Peyer's patch (tissue), 4 donors: ENCODE data around the gene SUGCT. TPM values are rescaled to one million over a fixed set of nuclear protein-coding genes. Genes with fewer than 3 reads are reported as not detected.

Experiments
- DNase-seq, 3 donors: peaks; one replicate each; pipeline ENCODE4 v3.0.0-alpha.2; 2017 to 2019
- H3K27ac ChIP-seq, 4 donors: fragments of 200-600 bp; sonication (generic); one replicate each; pipeline ENCODE4 v1.5.1; 2016 to 2019
- H3K27me3 ChIP-seq, 2 donors: fragments of 200-600 bp; sonication (generic); one replicate each; pipeline ENCODE4 v1.5.1; 2019
- H3K36me3 ChIP-seq, 3 donors: fragments of 200-600 bp; sonication (generic); one replicate each; pipeline ENCODE4 v1.5.1; 2016 to 2019
- H3K4me1 ChIP-seq, 4 donors: fragments of 200-600 bp; sonication (generic); one replicate each; pipeline ENCODE4 v1.5.1; 2016 to 2019
- H3K4me3 ChIP-seq, 4 donors: fragments of 200-600 bp; sonication (generic); 1 replicate in 3 of 4; 2 replicates in 1 of 4; pipeline ENCODE4 v1.5.1; 2016 to 2019; ENCODE audit warnings: mild to moderate bottlenecking in 1 of 4
- H3K9me3 ChIP-seq, 4 donors: fragments of 200-600 bp; sonication (generic); one replicate each; pipeline ENCODE4 v1.5.1; 2016 to 2019; ENCODE audit warnings: mild to moderate bottlenecking in 1 of 4
- POLR2A ChIP-seq, 2 donors: fragments of 450-650 bp; IDR thresholded peaks; one replicate each; pipeline ENCODE4 v1.5.1; 2017; ENCODE audit warnings: antibody characterized with exemption in 2 of 2, mild to moderate bottlenecking in 2 of 2, moderate library complexity in 2 of 2
- total RNA-seq, 4 donors: library from RNA; depleted of rRNA; stranded (reverse); fragments of >200 nt; gene quantifications; one replicate each; pipeline ENCODE4 v1.1.0, GENCODE V29; 2016
- TF ChIP-seq, protein P1 (sequence below), 6 experiments: fragments of 450-650 bp in 4 of 6; fragments of 200-600 bp in 2 of 6; sonication (generic) in 1 of 6; IDR thresholded peaks; one replicate each; pipeline ENCODE4 v1.5.1; 2017 to 2019; ENCODE audit warnings: antibody characterized with exemption in 6 of 6, mild to moderate bottlenecking in 3 of 6, moderate library complexity in 1 of 6

SUGCT gene
- total RNA-seq, 4 donors from 2014 or later, result 6.4 to 8.9 (median 8.3) TPM; not detected in 1

DNA sequence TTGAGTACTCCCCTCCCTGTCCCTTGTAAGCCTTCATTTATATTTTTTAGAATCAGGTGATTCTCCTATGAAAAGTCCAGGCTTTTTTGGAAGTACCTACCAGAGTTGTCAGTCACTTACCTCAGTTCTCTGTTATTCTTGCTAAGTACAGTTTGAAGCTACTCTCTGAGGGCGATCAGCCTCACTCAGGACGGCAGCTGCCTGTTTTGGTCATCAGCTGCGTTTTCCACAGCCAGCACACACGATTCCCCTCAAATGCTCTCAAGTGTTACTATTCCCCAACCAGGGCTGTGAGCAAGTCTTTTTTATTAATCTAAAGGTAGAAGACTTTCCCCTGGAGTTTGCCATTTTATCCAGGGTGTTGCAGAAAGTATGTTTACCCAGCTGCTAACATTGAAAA, 328.6 kb downstream of the SUGCT start:
- Histone ChIP-seq H3K9me3 (no peaks in the 10 kb centered on the region), H3K4me3 (no peak overlapping the region), H3K36me3 (no peaks in the 10 kb centered on the region), H3K27ac (no peak overlapping the region), H3K27me3 (no peaks in the 10 kb centered on the region), H3K4me1 (no peaks in the 10 kb centered on the region)
- no peak for DNase-seq
- TF ChIP-seq, protein P1, sequence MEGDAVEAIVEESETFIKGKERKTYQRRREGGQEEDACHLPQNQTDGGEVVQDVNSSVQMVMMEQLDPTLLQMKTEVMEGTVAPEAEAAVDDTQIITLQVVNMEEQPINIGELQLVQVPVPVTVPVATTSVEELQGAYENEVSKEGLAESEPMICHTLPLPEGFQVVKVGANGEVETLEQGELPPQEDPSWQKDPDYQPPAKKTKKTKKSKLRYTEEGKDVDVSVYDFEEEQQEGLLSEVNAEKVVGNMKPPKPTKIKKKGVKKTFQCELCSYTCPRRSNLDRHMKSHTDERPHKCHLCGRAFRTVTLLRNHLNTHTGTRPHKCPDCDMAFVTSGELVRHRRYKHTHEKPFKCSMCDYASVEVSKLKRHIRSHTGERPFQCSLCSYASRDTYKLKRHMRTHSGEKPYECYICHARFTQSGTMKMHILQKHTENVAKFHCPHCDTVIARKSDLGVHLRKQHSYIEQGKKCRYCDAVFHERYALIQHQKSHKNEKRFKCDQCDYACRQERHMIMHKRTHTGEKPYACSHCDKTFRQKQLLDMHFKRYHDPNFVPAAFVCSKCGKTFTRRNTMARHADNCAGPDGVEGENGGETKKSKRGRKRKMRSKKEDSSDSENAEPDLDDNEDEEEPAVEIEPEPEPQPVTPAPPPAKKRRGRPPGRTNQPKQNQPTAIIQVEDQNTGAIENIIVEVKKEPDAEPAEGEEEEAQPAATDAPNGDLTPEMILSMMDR (IDR thresholded peaks at IDR 0.05), result no peak
- no peak for TF ChIP-seq POLR2A (IDR thresholded peaks at IDR 0.05)

DNA sequence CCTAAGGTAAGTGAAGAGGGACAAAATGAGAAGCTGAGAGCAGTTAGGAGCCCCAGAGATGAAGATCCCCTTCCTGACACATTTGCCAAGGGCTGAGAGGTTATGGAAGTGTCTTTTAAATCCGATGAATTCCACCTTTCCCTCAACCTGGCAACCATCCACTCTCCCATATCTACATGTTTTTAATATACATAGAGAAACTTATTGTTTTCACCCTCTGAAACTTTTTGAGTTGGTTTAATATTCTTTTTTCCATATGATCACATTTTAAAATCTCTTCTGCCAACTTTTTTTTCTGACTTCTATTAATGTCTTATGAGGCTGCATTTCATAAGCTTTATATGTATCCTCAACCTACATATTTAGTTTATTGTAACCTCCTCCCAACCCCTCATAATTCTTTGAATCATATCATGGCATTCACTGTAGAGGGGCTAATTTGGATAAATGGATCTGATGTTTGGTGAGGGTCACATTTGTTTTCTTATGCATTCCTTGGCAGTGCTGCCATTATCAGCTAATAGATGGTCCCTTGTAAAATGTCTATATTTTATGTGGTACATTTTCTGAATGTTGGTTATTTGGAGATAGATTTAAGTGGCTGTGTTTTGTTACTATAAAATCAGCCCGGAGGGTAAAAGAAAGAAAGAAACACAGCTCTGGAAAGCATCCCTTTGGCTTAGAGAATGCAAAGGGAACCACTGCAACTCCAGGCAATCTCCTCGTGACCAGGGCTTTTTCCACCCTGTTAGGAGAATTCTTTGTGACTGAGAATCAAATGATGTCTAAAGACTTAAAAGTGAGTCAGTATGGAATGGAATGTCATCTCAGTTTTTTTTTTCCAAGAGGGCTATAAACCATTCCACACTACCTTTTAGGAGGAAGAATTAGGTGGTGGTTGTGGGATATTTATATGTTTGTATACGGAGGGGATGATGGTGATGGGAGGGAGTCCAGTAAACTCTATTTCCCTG, 334.4 kb downstream of the SUGCT start:
- Histone ChIP-seq H3K27ac (no peak overlapping the region), H3K4me1 (peaks cover 0 to 4% (median 0%) of the 10 kb centered on the region in 4 donors), H3K36me3 (no peaks in the 10 kb centered on the region), H3K4me3 (no peak overlapping the region), H3K9me3 (no peaks in the 10 kb centered on the region), H3K27me3 (no peaks in the 10 kb centered on the region)
- TF ChIP-seq, protein P1 (IDR thresholded peaks at IDR 0.05), result no peak
- TF ChIP-seq POLR2A (IDR thresholded peaks at IDR 0.05), result no peak
- DNase-seq, result no peak

DNA sequence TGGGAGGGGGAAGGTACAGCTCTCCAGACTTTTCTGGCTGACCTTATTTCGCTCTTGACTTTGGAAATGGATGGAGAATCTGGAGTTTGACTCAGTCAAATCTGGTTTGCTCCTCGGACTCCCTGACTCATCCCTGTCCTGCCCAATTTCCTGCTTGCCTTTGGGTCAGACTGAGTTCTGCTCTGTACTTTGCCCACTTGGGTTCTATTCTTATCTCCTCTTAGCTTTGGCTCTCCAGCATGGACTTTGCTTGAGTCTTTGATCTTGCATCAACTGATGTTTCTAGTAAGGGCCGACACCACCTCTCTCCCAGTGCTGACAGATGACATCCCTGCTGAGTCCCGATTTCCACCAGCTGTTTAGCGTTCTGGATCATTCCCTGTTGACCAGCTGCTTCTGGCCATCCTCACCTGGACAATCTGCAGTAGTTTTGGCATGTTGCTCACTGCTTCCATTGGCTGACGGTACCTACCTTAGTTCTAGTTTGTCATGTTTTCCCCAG, 335.3 kb downstream of the SUGCT start:
- no peak for DNase-seq
- H3K36me3 ChIP-seq, result no peaks in the 10 kb centered on the region
- H3K9me3 ChIP-seq, result no peaks in the 10 kb centered on the region
- no peaks in the 10 kb centered on the region for H3K27me3 ChIP-seq
- no peak overlapping the region for H3K27ac ChIP-seq
- H3K4me1 ChIP-seq, result peaks cover 0 to 4% (median 0%) of the 10 kb centered on the region in 4 donors
- TF ChIP-seq, protein P1 (IDR thresholded peaks at IDR 0.05), result no peak
- TF ChIP-seq POLR2A (IDR thresholded peaks at IDR 0.05), result no peak
- no peak overlapping the region for H3K4me3 ChIP-seq

DNA sequence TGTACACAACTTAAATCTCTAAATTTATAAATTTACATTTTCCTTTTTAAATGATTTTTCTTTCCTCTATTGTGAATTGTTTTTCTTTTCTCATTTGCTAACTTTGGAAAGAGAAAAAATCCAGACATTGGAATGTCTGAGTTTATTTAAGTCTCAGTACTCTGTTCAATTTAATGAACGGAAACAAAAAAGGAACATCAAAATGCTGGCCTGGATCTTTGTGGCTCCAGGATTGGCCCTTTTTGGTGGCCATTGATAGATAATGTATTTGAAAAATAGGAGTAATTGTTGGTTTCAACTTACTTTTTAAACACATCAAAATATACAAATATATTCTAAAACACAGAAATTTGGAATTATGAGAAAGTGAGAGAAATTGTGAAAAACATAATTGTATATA, 336.0 kb downstream of the SUGCT start:
- TF ChIP-seq POLR2A (IDR thresholded peaks at IDR 0.05), result no peak
- TF ChIP-seq, protein P1 (IDR thresholded peaks at IDR 0.05), result no peak

DNA sequence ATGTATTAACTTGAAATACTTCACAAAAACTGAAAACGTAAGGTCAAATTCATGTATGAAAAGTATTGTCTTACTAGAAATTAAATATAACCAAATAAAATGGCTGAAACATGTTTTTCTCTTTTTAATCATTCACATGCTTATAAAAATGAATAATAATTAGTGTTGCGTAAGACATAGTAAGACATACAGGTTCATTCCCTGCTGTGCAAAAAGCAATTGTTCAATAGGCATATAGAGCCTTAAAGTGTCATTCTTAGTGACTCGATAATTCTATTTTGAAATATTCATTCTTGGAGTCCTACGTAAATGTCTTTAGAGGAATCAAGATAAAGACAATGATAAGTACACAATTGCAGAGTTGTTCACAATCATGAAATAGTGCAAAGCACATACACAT, 337.1 kb downstream of the SUGCT start:
- Histone ChIP-seq H3K4me1 (peaks cover 0 to 4% (median 0%) of the 10 kb centered on the region in 4 donors), H3K27me3 (no peaks in the 10 kb centered on the region), H3K9me3 (no peaks in the 10 kb centered on the region), H3K27ac (no peak overlapping the region), H3K4me3 (no peak overlapping the region), H3K36me3 (no peaks in the 10 kb centered on the region)
- TF ChIP-seq, protein P1 (IDR thresholded peaks at IDR 0.05), result no peak
- DNase-seq, result no peak

More for the DNA sequence above, 336.0 kb downstream of the SUGCT start:
- no peak overlapping the region for H3K4me3 ChIP-seq
- H3K9me3 ChIP-seq, result no peaks in the 10 kb centered on the region
- no peak overlapping the region for H3K27ac ChIP-seq
- no peak for DNase-seq
- no peaks in the 10 kb centered on the region for H3K36me3 ChIP-seq
- peaks cover 0 to 4% (median 0%) of the 10 kb centered on the region in 4 donors for H3K4me1 ChIP-seq
- H3K27me3 ChIP-seq, result no peaks in the 10 kb centered on the region
